ENCODE results near the gene TAF7L.
"Not testable (repeated sequence)": the region's sequence is repeated elsewhere in the genome, so short reads cannot be mapped to it uniquely, and the experiment has no call there.

Gene TAF7L, protein sequence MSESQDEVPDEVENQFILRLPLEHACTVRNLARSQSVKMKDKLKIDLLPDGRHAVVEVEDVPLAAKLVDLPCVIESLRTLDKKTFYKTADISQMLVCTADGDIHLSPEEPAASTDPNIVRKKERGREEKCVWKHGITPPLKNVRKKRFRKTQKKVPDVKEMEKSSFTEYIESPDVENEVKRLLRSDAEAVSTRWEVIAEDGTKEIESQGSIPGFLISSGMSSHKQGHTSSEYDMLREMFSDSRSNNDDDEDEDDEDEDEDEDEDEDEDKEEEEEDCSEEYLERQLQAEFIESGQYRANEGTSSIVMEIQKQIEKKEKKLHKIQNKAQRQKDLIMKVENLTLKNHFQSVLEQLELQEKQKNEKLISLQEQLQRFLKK

DNA sequence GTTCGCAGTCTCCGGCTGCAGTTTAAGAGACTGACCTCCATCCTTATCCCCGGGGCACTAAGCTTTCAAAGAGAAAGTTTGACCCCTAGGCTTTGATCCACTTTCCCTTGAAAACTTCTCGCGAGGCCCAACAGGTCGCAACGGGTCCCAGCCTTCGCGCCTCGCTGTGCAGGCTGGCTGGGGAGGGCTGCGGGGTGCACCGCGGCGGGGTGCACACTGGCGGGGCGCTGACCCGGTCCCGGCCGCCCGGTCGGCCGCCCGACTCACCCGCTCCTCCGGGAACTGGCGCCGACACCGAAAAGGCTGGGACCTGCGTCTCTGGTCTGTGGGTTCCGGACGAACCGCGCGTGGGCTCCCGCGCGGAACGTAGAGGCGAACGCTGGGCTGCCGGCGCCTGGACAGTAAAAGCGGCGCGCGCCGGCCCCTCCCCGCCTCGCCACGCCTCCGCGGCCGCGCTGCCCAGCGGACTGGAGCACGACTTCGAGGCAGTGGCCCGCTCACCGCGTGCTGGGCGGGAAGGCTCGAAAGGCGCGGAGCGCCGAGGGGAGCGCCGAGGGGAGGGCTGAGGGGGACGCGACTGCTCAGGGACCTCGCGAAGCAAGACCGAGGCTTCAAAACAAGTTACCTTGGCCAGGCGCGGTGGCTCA is at the start of gene TAF7L:
TSS of gene TAF7L (minus strand) at position 378 of the 647 bp plus-strand sequence. CDS start 3,791 bp downstream, outside the sequence.
- in situ Hi-C loops (cut with MboI; ENCODE audit: low sequenced_read_pairs), result no loop called here

- in situ Hi-C loops (cut with MboI; ENCODE audit: low sequenced_read_pairs), result no loop called here
These were observed 46.7 kb upstream of the TAF7L start for GRCh38 chrX:101337776-101338271.

DNA sequence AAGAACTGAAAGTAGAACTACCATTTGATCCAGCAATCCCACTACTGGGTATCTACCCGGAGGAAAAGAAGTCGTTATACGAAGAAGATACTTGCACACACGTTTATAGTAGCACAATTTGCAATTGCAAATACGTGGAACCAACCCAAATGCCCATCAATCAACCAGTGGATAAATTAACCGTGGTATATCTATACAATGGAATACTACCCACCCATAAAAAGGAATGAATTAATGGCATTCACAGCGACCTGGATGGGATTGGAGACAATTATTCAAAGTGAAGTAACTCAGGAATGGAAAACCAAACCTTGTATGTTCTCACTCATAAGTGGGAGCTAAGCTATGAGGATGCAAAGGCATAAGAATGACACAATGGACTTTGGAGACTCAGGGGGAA is 43.2 kb upstream of the TAF7L start:
- in situ Hi-C loops (cut with MboI; ENCODE audit: low sequenced_read_pairs), result not testable (repeated sequence)

GRCh38 chrX:101326600-101326999 is 35.5 kb upstream of the TAF7L start:
- in situ Hi-C loops (cut with MboI; ENCODE audit: low sequenced_read_pairs), result not testable (repeated sequence)

DNA sequence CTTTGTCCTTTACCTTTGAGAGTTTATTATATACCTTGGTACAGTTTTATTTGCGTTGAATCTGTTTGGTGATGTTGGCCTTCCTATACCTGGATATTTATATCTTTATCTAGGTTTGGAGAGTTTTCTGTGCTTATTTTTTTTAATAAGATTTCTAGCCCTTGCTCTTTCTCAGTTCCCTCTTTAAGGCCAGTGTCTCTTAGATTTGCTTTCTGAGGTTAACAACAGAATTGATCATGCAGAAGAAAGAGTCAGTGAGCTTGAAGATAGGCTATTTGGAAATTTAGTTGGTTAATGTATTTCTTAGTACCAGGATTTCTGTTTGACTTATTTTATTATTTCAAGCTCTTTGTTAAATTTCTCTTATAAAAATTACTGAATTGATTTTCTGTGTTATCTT is 12.7 kb upstream of the TAF7L start:
- in situ Hi-C loops (cut with MboI; ENCODE audit: low sequenced_read_pairs), result no loop called here

- in situ Hi-C loops (cut with MboI; ENCODE audit: low sequenced_read_pairs), result not testable (repeated sequence)
These were observed 4.5 kb upstream of the TAF7L start for GRCh38 chrX:101295603-101296002.

- in situ Hi-C loops (cut with MboI; ENCODE audit: low sequenced_read_pairs), result no loop called here
These were observed 3.7 kb downstream of the TAF7L start for GRCh38 chrX:101287402-101287801.

- in situ Hi-C loops (cut with MboI; ENCODE audit: low sequenced_read_pairs), result no loop called here
These were observed 14.9 kb downstream of the TAF7L start for GRCh38 chrX:101276238-101276637.

DNA sequence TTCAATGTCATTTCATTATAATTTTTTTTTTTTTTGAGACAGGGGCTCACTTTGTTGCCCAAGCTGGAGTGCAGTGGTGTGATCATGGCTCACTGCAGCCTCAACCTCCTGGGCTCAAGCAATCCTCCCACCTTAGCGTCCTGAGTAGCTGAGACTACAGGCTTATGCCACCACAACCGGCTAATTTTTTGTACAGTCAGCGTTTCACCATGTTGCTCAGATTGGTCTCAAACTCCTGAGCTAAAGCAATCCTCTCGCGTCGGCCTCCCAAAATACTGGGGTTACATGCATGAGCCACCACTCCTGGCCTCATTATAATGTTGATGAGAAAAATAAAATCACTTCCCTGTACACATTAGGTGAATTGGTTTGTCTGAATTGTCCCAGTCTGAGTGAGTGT is 16.9 kb downstream of the TAF7L start:
- in situ Hi-C loops (cut with MboI; ENCODE audit: low sequenced_read_pairs), result no loop called here

GRCh38 chrX:101265869-101266428 is 25.2 kb downstream of the TAF7L start:
- in situ Hi-C loops (cut with MboI; ENCODE audit: low sequenced_read_pairs), result no loop called here

- in situ Hi-C loops (cut with MboI; ENCODE audit: low sequenced_read_pairs), result no loop called here
These were observed 27.4 kb downstream of the TAF7L start for GRCh38 chrX:101263766-101264165.

- in situ Hi-C loops (cut with MboI; ENCODE audit: low sequenced_read_pairs), result no loop called here
These were observed 28.5 kb downstream of the TAF7L start for GRCh38 chrX:101262590-101262989.

GRCh38 chrX:101260435-101260834 is 30.7 kb downstream of the TAF7L start:
- in situ Hi-C loops (cut with MboI; ENCODE audit: low sequenced_read_pairs), result no loop called here

DNA sequence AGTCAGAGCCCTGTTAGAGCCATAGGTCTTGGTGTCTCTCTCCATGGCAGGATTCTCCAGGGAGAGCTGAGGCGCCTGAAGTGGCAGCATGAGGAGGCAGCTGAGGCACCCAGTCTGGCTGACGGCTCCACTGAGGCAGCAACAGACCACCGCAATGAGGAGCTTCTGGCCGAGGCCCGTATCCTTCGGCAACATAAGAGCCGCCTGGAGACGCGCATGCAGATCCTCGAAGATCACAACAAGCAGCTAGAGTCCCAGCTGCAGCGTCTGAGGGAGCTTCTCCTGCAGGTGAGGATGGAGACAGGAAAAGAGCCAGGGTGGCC is 32.9 kb downstream of the TAF7L start:
- in situ Hi-C loops (cut with MboI; ENCODE audit: low sequenced_read_pairs), result no loop called here

DNA sequence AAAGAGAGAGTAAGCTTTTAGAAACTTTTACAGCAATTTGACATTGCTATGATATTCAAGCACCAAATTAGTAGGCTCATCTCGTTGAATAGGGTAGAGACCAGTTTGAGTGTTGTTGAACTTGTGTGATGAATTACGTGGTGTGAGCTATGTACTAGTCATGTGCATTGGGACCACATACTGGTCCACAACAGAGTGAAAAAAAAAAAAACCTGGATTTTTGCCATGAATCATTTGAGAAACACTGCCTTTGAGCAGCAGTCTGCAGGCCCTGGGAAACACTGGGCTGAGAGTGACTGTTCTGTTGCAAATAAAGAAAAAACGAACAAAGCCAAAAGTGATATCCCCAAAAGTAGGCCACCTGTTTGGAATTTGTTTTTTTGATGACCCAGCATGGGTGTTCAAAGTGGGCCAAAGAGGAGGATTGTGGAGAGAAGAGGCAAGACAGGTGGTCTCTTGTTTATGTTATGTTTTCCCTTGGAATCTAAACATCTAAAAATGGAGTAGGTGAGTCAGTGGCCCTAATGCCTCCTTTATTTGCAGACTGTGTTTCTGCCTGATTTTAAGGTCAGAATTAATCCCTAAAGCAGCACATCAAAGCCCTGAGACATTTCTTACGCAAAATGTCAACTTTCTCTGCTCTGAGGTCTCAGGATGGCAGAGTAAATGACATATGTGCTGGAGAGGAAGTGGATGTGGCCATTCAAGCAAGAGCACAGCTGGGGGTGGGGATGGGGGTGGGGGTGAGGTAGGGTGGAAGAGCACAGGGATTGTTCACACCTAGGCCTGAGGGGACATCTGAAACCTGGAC is 33.5 kb downstream of the TAF7L start:
- in situ Hi-C loops (cut with MboI; ENCODE audit: low sequenced_read_pairs), result no loop called here

GRCh38 chrX:101252634-101253033 is 38.5 kb downstream of the TAF7L start:
- in situ Hi-C loops (cut with MboI; ENCODE audit: low sequenced_read_pairs), result no loop called here

DNA sequence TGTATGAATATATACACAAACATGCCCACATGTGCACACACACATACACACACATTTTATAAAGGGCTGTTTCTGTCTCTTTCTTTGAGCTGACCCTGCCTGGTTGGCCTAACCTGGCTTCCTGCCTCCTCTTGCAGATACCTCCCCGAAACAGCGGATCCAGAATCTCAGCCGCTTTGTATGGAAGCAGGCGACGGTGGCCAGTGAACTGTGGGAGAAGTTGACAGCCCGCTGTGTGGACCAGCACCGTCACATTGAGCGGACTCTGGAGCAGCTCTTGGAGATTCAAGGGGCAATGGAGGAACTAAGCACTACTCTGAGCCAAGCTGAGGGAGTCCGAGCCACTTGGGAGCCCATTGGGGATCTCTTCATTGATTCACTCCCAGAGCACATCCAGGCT is 49.6 kb downstream of the TAF7L start:
- in situ Hi-C loops (cut with MboI; ENCODE audit: low sequenced_read_pairs), result no loop called here

DNA sequence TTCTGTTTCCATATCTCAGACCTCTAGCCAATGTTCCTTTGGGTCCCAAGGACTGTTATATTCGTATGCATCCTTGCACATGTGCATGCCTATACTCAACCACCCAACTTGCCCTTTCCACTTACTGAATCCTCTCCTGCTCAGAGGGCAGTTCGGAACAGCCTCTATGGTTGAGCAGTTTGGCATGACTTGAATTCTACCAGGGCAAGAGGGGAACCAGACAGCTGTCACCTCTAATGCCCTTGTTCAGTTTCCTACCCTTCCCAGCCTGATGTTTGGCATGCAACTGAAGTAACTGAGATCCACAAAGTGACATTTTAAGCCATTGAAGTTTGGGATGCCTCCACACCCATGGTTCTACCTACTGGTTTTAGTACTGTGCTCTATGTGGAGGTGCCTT is 54.1 kb downstream of the TAF7L start:
- in situ Hi-C loops (cut with MboI; ENCODE audit: low sequenced_read_pairs), result no loop called here

DNA sequence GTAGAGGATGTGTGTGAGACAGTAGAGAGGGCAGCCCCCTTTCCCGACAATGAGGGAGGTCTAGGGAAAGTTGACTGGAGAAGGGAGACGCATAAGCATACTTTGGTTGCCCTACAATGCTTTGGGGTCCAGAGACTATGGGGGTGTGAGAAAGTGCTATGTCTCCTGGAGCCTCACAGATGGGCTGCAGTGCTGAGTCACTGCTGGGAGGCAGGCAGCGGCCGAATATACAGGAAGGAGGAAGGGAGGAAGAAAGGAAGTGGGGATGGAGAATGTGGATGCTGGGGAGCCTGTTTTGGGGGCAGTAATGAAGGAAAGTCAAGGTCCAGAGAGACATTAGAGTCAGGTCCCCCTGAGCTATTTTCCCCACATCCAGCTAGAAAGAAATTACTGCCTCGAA is 58.8 kb downstream of the TAF7L start:
- in situ Hi-C loops (cut with MboI; ENCODE audit: low sequenced_read_pairs), result no loop called here

DNA sequence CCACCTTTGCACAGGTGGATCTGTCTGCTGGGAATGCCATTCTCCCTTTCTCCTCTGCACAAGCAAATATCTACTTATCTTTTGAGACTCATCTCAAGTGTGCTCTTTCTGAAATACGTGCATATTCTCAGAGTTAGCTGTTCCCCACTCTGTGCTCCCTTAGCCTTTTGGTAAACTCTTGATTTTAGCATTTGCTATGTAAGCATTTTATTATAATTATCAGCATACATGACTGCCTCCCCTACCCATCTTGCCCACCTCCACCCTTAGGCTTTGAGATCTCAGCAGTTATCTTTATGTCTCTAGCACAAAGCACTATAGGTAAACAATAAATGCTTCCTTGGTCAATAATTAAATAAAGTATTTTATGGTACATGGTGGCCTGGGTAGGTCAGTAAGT is 60.1 kb downstream of the TAF7L start:
- in situ Hi-C loops (cut with MboI; ENCODE audit: low sequenced_read_pairs), result no loop called here

- in situ Hi-C loops (cut with MboI; ENCODE audit: low sequenced_read_pairs), result no loop called here
These were observed 60.5 kb downstream of the TAF7L start for GRCh38 chrX:101230636-101231035.

Data from HL-60/S4 treated with phorbol 12-myristate 13-acetate at 8.2 ng/mL for 4 days and 3 days (cell line).